ENCODE data around the gene CAMP.

DNA sequence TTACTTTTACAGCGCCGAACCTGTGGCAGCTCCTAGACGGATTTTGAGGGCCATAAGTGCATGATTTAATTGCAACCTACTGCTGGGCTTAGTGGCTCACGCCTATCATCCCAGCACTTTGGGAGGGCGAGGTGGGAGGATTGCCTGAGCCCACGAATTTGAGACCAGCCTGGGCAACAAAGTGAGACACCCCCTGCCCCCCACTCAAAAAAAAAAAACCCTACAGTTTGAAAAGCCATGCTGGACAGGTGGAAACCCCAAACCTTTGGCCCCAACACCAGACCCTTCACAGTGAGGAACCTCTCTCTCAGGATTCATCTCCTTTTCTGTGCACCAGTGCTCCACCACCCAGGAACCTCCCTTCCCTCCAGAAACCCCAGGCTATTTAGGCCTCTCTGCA, 34.0 kb upstream of the CAMP start:
- TF ChIP-seq ZSCAN29 (CRISPR knock-in tag; conservative IDR thresholded peaks at IDR 0.05) (no peak), FOSL2 (CRISPR knock-in tag; IDR thresholded peaks at IDR 0.05) (no peak), RFX1 (IDR thresholded peaks at IDR 0.05) (no peak), ZKSCAN8 (CRISPR knock-in tag; IDR thresholded peaks at IDR 0.05; ENCODE audit: borderline replicate concordance) (no peak), POLR2A (IDR thresholded peaks at IDR 0.05; ENCODE audit: insufficient read depth in 1 of 2, low read depth in 2 of 2, low read length in 2 of 2) (no peak), NFKBIZ (CRISPR knock-in tag; IDR thresholded peaks at IDR 0.05) (no peak)

All from HepG2 (cell line).